COR-L47 (cell line): Measurements from ENCODE around the gene NRIP1.
A peak's percentile ranks its signal among the peaks of the same experiment; 100 is the strongest.
"Not testable (repeated sequence)": the region's sequence is repeated elsewhere in the genome, so short reads cannot be mapped to it uniquely, and the experiment has no call there.

ENCODE experiments used
- DNase-seq: peaks from one replicate; lab custom pipeline; 2025; lab: John Stamatoyannopoulos, UW

The NRIP1 gene

DNA sequence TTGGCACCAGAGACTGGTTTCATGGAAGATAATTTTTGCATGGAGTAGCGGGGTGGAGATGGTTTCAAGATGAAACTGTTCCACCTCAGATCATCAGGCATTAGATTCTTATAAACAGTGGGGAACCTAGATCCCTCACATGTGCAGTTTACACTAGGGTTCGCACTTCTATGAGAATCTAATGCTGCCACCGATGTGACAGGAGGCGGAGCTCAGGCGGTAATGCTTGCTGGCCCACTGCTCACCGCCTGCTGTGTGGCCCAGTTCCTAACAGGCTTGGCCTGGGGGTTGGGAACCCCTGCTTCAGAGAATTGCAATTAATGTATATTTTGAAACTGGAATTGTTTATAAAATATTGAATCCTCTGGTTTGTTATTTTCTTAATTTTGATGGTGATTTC is 92.1 kb downstream of the NRIP1 start:
- DNase-seq, result no peak

- DNase-seq, result no peak
Measured at GRCh38 chr21:14968821-14969220, 96.0 kb downstream of the NRIP1 start.

DNA sequence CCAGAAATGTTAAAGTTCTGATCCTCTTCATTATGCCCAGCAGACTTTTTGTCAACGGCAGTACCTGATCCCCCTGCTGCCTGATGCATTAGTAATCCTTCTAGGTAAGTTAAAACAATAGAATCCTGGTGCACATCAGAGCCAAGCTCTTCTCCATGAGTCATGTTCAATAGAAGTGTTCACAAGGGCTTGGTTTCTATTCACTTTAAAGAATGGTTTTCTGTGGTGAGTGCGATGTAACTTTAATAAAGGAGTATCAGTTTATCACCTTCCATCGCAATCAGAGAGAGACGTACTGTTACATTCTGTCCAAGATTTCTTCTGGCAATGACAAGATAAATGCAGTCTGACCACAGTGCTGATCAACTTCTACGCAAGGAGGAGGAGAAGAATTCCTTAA is 96.8 kb downstream of the NRIP1 start:
- no peak for DNase-seq

- no peak for DNase-seq
Measured at GRCh38 chr21:14964621-14965020, 100.2 kb downstream of the NRIP1 start.

- DNase-seq, result no peak
Measured at GRCh38 chr21:14962217-14962616, 102.6 kb downstream of the NRIP1 start.

DNA sequence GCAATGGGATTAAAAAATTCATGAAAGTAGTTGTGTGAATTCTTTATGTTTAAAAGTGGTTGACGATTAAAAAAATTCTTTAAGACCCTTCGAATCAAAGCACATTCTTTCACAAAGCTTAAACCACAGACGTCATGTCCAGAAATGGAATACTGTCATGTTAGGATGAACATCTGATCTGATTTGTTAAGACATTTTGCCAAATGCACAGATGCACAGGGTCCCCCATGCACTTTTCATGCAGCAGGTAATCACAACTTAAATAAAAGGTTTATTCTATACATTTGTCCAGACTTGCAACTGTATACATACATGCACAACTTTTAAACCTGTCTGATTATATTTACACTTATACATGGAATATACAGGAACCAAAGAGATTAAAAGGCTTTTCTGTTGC is 103.3 kb downstream of the NRIP1 start:
- no peak for DNase-seq

GRCh38 chr21:14959343-14959742 is 105.5 kb downstream of the NRIP1 start:
- DNase-seq, result no peak

GRCh38 chr21:14957836-14958235 is 107.0 kb downstream of the NRIP1 start:
- no peak for DNase-seq

- no peak for DNase-seq
Measured at GRCh38 chr21:14956807-14957206, 108.0 kb downstream of the NRIP1 start.

DNA sequence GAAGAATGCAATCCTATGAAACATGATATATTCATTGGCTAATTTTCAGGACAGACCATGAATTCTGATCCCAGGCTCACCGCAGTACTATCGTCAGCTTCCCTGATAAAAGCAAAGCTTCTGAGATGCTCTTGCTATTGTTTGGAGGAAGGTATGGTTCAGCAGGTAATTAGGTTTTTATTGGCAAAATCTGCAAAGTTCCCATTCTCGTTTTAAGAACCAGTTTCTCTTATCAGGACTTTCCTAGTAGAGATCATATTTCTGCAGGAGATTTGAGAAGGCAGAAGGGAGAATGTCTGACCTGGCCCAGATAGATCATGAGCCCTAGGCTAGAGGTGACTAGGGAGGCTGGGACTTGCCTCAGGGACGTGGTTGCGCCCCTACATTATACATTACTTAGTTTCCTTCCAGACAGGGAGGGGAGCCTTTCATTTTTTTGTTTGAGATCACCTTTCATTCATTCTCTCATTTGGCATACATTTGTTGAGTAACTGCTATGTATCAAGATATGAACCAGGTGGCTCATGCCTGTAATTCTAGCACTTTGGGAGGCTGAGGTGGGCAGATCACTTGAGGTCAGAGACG is 108.8 kb downstream of the NRIP1 start:
- DNase-seq, result no peak

DNA sequence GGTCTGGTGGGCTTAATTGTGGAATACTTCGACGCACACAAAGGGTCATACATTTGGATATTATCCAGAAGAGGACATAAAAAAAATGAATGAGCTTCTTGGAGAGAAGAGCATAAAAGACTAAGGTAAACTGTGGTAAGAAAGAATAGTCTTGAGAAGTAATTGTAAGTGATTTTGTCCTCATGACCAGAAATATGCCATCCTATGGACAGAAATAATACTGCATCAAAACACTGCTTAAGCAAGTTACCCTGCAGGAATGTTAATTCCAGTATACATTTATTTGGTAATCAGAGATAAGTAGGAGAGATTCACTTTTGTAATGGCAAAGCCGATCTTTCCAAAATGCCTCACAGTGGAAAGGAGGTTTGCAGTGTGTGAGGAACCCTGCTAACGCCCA is 111.9 kb downstream of the NRIP1 start:
- DNase-seq, result no peak

GRCh38 chr21:14949603-14950002 is 115.2 kb downstream of the NRIP1 start:
- DNase-seq, result no peak

GRCh38 chr21:14947613-14948160 is 117.1 kb downstream of the NRIP1 start:
- peak; percentile 63 for DNase-seq

GRCh38 chr21:14945176-14945575 is 119.6 kb downstream of the NRIP1 start:
- peak; percentile 0 for DNase-seq

DNA sequence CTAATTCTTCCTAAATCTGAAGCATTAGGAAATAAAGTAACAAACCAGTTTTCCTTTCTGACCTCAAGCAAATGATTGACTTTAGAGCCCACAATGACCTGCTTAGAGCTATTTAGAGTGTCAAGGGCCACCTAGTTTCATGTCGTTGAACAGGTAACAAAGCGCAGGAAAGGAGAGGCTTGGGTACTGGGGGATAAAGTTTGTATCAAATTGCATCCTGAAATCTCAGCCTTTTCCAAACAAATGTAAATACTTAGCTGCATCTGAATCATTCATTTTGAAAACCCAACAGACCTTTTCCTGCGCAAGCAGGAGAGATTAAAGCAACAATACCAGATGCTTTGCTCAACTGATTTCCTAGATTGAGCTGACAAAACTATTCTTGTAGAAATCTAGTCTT is 121.2 kb downstream of the NRIP1 start:
- DNase-seq, result no peak

DNA sequence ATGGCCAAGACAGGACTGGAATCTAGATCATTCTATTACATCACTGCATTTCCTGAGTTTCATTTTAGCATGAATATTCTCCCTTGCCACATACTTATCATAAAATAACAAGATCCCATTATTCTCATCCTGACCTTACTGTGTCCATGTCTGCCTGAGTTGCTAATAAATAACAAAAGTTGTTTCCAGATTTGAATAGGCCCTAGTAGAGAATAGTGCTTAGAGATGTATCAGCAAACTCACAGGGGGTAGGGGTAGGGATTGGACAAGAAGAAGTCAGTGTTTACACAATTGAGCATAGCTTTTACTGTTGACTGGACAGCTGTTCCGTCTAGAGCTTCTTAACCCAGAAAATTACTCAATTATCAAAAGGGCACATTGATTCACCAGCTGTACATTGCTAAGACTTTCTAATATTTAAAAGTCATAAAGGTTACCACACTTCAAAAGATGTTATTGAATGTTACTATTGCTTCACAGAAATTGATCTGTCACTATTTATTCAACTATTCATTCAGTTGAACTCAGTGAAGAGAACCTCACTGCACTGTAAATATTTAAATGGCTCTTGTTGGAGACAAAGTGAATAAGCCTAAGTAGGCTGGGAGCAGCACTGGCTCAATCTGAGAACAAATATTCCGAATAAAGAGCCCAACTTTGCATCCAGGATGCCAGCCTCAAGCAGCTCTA is 121.9 kb downstream of the NRIP1 start:
- DNase-seq, result peak; percentile 27

DNA sequence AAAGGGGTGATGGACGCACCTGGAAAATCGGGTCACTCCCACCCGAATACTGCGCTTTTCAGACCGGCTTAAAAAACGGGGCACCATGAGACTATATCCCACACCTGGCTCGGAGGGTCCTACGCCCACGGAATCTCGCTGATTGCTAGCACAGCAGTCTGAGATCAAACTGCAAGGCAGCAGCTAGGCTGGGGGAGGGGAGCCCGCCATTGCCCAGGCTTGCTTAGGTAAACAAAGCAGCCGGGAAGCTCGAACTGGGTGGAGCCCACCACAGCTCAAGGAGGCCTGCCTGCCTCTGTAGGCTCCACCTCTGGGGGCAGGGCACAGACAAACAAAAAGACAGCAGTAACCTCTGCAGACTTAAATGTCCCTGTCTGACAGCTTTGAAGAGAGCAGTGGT is 137.5 kb downstream of the NRIP1 start:
- not testable (repeated sequence) for DNase-seq

GRCh38 chr21:14926186-14926585 is 138.6 kb downstream of the NRIP1 start:
- DNase-seq, result no peak

GRCh38 chr21:14923468-14923867 is 141.3 kb downstream of the NRIP1 start:
- DNase-seq, result no peak

GRCh38 chr21:14922980-14923379 is 141.8 kb downstream of the NRIP1 start:
- DNase-seq, result no peak

DNA sequence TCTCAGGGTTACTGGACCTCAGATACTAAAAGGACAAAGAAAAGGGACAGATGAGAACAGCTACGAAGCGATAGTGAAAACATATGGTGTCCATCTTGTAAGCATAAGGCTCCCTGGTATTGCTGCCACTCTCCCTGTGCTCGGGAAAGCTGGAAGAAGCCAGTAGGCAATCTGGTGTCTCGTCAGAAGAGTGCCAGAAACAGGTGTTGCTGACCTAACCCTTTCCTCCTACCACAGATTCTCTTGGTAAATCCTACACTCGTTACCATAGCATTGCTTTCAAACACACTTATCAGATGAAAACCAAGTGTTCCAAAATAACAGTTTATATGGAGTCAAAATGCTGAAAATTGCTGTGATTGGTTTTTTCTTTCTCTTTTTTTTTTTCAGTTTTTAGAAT is 146.3 kb downstream of the NRIP1 start:
- DNase-seq, result no peak

DNA sequence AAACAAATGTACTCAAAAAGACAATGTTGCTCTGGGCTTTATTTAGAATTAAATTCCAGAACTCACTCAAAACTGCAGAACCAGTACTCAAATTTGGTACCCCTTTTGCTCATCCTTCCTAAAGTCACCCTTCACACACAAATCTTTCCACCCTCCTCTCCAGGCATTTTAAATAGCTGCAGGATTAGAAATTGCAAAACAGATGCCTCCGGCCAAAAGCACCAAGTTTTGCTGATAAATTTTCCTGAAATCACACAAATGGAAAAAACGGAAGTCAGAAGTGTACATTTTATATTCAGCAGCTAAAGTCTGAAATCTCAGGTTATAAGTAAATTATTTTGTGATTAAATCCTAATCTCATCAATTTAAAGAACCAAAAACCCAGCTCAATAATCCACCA is 147.0 kb downstream of the NRIP1 start:
- DNase-seq, result no peak

DNA sequence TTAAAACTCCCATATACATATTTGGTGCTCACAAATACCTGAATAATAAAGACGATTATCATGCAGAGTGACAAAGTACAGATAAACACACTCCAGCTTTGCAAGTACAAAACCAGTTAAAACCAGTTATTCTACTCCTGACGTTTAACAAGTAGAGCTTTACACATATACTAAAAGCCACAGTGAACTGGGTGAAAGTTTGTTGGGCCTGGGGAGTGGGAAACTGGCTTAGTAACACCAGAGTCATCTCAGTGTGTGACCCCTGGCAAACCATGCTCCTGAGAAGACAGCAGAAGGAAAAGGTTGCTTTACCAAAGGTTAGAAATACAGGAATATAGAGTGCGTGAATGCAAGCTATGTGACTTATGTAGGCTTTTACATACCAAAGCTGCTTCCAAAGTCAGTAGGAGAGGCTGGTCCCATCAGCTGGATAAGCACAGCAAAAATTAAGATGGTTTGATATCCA is 148.1 kb downstream of the NRIP1 start:
- DNase-seq, result no peak

- no peak for DNase-seq
Measured at GRCh38 chr21:14913638-14914037, 151.2 kb downstream of the NRIP1 start.
